Measurements from ENCODE around the gene MN1.

Gene MN1

DNA sequence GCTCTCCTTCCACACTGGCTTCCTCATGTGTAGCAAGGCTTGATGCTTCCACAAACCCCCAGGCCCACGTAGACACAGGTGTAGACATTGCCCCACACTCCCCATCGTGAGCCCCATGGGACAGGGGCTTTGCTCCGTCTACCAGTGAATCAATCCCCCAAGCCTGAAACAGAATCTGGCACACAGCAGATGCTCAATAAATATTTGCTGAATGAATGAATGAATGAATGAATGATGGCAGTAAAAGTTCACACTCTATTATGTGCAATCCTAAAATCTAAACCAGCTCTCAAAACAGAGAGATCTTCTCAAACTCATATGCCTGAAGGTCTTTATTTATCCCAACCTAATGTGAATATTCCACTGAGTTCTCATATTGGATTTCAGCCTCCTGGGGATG lies 69.9 kb downstream of the MN1 start:
- no peak for DNase-seq

DNA sequence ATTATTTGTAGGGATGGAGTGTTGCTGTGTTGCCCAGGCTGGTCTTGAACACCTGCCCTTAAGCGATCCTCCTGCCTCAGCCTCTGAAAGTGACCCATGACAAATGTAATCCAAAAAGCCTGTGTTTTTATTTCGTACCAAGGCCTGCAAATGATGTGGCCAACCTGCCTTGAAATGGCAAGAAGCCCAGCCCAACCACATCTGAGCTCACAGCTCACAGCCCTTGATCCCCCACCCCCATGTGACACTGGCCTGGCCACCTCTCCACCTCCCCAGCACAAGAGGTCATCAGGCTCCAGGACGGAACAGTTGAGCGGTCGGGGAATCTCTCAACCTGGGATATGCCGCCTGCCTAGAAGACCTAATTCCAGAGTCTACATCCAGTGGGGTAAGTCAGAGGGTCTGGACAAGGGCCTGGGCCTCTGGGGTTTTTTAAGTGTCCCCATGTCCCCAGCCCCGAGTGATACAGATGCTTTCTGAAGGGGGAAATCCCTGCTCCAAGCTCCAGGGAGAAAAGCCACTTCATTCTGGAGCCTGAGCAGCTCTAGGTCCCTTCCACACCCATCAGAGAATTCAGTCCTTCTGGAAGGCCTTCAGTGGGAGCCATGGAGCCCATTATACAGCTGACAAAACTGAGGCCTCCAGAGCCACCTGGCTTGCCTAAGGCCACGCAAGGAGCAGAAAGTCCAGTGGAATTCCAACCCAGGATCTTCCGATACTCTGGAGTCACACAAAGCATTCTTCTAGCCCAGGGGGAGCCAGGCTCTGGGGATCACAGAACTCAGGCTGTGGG lies 70.7 kb downstream of the MN1 start:
- DNase-seq = no peak

DNA sequence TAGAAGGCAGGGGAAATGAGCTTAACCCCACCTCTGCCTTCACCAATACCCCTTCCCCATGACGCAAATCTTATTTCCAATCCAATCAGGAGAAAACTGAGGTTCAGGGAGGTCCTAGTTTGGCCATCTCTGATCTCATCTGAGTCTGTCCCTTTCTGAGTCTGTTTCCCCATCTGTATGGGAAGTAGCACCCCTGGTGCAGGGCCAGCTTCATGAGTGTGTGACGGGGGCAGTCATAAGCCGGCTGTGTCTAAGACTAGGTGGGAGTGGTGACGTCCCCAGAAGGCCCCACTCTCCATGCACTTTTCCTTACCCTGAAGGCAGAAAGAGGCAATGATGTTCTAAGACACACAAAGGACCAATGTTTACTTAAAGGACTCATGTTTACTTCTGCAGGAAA lies 72.3 kb downstream of the MN1 start:
- no peak for DNase-seq

DNA sequence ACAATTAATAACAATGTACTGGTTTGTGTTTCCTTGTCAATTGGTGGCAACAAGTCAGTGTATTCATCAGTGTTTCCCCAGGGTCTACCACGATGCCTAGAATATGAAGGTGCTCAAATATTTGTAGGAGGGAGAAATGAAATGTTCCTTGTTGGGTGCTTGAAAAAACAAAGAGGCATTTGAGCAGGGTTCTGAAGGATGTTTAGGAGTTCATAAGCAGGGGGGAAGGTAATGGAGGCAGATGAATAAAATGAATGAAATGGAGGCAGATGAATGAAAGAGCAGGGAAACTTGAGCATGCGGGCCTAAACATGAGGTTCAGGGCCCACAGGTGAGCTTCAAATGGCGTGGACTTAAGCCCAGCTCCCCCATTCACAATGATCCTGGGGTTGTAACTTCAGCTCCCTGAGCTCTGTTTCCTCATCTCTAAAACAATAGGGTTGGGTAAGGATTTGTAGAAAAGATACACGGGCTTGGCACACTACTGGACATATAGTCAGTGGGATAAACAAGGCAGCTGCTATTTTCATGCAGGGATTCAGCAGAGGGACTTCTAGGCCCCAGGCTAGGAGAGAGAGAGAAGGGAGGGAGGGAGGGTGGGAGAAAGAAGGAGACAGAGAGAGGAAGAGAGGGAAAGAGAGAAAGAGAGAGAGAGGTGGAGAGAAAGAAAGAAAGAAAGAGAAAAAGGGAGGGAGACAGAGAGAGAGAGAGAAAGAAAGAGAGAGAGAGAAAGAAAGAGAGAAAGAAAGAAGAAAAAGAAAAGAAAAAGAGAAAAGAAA lies 73.7 kb downstream of the MN1 start:
- DNase-seq = no peak

DNA sequence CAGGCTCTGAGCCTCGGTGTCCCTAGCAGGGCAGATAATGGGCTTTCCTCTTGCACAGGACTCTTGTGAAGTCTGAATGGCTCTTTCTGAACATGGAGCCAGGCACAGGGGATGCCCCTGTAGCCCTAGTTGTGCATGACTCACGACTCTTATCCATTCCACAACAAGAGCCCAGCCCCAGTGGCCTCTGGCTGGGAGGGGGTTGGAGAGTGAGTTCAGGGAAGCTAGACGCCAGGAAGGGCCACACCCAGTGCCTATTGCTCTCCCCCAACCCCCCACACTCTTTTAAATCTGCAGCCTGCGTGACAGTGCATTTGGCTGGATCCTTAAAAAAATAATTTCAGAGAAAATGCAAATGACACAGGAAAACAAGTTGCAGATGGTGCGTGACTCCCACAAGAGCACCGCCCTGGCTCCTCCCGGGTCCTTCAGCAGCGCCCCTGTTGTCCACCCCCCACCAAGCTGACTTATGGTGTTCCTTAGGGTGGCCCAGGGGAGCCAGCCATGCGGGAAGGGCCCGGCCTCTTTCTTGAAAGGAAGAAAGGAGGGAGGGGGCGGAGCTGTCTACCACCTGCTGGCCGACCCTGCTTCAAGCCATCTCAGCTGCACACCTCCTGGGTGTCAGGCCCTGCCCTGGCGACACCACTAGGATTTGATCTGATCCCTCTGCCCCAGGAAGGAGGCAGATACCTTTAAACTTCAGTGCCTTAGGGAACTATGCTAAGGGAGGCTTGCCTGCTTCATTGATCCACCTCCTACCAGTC lies 74.7 kb downstream of the MN1 start:
- no peak for DNase-seq

DNA sequence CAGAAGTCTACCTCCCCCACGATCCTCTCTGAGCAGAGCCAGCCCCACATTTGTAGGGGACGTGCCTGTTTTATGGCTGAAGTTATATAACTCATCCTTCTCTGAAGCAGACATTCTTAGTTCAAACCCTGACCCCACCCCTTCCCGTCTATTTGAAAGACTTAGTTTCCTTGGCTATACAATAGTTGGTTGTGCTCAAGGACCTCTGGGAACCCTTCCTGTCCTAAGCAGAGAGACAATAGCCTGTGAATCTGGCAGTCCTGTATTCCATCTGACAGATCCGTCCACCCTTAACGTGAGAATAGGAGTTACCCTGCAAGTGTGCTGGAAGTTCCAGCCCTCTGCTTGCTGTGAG lies 75.2 kb downstream of the MN1 start:
- no peak for DNase-seq

DNA sequence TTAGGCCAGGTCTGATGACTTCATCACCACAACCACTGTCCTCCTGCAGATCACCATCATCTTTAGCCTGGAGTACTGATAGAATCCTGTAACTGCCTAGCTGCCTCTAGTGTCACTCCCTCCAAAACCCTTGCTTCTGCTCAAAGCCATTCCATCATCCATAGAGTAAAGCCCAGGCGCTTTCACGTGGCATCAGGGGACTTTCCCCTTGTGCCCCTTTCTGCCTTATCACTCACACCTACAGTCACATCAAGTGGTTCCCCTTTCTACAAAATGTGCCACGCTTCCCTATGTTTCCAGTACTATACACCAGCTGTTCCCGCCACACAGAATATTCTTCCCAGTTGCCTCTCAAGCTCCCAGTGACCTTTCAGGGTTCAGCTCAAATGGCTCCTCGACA lies 75.9 kb downstream of the MN1 start:
- DNase-seq = no peak

DNA sequence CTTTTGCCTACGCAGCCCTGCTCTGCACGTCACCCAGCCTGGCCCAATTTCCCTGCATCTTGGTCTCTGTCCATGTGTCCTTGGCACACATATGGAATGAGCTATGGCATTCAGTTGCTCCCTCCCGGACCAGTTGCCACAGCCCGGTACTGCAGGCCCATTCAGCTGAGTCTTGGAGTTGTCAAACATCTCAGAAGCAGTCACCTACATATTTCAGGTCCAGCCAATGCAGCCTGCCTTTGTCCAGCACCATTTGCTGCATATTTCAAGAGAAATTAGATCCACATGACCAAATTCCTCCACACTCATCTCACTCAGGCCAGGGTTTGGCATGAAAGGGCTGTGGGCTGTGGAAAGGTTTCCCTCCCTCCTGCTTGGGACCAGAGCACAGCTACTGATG lies 76.8 kb downstream of the MN1 start:
- no peak for DNase-seq

DNA sequence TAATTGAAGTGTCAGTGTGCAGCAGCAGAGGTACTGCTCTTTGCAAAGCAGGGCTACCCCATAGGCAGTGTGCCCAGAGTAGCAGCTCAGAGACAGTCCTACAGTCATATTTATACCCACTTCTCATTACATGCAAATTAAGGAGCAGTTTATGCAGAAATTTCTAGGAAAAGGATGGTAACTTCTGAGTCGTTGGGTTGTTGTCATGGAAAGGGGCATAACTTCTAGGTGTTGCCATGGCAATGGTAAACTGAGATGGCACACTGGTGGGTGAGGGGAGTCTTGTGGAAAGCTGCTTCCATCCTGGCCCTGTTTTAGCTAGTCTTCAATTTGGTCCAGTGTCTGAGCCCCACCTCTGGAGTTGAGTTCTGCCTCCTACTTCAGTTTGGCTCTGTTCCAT lies 77.4 kb downstream of the MN1 start:
- DNase-seq = no peak

DNA sequence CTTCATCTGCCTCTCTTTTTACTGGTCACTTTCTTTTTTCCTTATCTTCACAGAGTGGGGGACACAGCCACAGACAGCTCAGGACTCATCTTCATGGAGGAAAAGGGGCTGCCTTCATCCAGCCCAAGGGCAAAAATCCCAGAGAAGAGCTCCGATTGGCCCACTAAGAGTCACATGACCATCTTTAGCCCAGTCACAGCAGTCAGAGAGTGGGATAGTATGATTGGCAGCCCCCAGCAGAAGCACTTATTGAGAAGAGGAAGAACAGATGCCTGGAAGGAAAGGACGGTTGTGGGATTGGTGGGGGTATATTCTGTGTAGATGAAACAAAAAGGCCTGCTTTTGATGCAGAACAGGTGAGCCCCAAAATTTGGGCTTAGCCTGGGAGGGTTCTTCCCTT lies 77.8 kb downstream of the MN1 start:
- no peak for DNase-seq

DNA sequence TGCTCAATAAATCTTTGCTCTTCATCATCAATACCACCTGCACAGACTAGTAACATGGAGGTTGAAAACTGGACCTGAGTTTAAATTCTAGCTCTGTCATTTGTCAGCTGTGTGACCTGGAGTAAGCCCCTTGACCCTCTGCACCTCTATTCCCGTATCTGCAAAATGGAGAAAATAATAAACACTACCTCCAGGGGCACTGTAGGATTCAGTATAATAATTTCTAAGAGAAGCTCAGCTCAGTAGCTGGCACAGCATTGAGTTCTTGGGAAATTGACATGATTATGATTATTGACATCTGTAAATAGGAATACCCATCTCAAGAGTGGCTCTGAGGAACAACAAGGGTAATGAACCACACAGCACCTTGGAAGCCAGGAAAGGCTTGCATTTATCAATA lies 78.4 kb downstream of the MN1 start:
- no peak for DNase-seq

DNA sequence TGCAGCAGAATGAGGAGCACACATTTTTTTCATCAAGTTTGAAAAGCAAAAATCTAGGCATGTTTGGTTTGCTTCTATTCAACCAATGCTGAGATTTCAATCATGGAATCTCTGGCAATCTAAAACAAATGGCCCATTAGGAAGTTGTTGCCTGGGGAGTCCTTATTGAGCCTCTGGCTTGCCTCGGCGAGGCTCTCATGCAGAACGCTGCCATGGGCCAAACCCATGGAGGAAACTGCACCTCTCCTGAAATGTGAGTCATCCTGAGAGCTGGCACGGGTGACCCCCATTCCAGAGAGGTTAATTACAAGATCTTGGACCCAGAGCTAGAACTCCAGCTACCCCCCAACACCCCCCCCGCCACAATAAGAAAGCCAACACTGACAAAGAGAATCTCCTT lies 80.7 kb downstream of the MN1 start:
- no peak for DNase-seq

DNA sequence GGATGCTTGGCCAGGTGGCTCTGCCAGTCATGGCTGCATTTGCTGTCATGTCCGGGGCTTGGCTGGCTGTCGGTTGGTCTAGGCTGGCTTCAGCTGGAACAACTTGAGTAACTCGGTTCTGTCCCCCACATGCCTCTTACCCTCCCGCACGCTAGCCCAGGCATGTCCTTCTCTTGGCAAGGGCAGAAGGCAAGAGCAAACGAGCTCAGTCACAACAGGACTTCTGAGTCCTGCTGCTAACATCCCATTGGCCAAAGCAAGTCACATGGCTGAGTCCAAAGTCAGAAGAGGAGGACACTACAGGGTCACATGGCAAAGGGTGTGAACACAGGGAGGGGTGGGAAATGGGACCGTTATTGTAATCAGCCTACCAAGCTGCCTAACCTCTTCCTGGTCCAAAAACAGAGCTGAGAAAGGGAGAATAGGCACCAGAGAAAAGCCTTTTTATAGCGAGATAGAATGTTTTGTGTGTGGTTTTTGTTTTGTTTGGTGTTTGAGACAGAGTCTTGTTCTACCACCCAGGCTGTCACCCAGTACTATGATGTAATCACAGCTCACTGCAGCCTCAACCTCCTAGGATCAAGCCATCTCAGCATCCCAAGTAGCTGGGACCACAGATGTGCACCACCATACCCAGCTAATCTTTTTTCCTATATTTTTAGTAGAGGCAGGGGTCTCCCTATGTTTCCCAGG lies 81.9 kb downstream of the MN1 start:
- DNase-seq = peak; percentile 52

DNA sequence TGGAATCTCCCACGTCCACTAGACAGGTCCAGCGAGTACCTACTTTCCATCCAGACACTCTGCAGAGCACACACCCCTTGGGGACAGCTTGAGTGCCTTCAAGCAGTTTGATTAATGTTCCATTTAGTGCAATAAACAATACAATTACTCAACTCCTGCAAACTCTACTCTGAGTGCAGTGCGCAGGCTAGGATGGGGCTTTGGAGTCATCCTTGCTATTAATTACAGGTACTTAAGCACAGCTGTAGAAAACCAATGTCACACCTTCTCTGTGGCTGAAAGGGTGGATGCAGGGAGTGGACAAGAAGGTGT lies 82.6 kb downstream of the MN1 start:
- no peak for DNase-seq

DNA sequence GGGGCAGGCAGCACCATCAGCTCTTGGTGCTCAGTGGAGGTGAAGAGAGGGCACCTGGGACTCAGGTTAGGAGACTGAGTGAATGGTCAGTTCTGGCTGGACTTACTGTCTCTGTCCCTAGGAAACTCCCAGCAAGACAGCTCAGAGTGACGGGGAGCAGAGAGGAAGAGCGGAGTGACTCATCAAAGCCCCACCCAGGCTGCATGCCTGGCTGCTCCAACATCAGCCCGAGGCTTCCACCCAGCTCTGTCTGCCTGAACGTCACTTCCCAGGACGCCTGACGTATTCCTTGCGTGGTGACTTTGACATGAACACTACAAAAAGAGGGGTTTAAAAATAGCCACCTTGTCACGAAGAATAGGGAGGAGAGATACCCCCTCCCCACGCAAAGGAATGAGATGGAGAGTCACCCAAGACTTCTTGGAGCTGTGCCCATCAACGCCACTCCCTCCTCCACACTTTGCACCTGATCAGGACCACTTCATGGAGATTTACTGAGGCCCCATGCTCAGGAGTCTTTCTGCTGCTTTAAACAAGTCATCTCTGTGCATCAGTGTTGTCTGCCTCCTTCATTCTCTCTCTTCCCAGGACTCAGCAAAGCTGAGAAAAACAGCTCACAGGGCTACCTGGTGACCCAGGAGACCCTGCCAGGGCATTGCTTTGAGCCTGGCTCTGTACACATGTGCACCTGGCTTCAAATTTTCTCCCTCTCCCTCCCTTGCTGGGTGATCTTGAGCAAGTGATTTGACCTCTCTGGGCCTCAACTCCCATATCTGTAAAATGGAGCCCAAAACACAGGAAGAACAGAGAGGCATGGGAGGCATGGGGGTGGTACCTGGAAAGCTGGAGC lies 83.1 kb downstream of the MN1 start:
- no peak for DNase-seq

DNA sequence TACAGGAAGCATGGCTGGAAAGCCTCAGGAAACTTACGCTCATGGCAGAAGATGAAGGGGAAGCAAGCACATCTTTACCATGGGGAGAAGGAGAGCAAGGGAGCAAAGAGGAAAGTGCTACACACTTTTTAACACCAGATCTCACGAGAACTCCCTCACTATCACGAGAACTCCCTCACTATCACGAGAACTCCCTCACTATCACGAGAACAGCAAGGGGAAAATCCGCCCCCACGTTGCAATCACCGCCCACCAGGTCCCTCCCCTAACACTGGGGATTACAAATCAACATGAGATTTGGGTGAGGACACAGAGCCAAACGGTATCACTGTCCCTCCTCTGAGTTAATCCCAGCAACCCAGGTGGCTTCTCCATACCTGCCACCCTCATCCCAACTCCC lies 84.5 kb downstream of the MN1 start:
- DNase-seq = no peak

DNA sequence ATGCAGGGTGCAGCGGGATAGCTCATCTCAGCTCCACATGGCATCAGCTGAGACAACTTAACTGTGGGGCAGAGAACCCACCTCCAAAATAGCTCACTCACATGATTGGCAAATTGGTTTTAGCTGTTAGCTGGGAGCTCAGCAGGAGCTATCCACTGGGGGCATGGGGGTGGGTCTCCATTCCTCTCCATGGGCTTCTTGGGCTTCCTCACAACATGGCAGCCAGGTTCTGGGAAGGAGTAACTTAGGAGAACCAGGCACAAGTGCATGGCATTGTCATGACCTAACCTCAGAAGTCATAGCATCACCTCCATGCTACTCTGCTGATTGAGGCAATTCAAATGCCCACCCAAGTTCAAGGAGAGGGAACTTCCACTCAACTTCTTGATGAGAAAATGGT lies 85.5 kb downstream of the MN1 start:
- no peak for DNase-seq

DNA sequence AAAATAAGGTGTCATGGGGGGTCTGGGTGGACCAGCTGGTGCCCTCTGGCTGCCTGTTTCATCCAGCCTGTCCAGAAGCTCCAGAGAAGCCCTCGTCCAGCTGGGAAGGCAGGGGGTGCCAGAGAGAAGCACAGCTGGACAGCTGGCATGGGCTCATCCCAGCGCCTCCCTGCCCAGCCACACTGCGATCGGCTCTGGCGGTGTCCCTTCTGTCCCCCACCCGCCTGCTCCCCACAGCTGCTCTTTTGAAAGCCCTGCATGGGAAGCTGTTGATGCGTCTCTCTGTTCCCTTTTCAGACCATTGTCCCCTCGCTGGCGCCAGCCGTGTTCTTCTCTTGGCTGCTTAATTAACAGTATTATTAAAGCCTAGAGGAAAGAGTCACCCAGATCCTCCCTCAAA lies 86.5 kb downstream of the MN1 start:
- peak; percentile 86 for DNase-seq

DNA sequence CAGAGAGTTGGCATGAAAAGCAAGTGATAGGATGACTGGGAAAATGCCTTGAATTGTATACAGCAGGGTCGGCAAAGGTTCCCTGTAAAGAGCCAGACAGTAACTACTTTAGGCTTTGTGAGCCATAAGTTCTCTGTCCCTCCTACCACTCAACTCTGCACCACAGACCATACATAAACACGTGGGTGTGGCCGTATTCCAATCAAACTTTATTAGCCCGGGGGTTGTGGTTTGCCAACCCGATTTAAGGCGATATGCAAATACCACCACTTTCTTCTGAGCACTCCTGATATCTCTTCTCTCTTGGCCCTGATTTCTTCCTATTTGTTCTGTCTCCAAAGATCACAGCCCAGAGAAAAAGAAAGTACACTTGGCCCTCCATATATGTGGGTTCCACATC lies 87.5 kb downstream of the MN1 start:
- DNase-seq = no peak

DNA sequence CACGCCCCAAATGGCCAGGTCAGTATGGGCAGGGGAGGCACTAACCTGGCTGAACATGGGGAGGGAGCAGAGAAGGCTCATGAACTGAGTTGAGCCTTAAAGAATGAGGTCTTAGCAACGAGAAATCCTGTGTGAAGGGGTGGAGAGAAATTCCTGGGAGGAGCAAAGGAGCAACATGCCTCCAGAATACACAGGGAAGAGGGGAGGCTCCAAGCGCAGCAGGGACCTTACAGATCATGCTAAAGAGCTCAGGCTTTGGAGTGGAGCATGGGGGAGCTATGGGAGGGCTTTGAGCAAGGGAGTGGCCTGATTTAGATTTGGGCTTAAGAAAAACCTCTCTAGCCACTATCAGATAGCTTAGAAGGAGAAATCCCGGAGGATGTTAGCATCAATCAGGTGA lies 88.1 kb downstream of the MN1 start:
- DNase-seq = no peak

DNA sequence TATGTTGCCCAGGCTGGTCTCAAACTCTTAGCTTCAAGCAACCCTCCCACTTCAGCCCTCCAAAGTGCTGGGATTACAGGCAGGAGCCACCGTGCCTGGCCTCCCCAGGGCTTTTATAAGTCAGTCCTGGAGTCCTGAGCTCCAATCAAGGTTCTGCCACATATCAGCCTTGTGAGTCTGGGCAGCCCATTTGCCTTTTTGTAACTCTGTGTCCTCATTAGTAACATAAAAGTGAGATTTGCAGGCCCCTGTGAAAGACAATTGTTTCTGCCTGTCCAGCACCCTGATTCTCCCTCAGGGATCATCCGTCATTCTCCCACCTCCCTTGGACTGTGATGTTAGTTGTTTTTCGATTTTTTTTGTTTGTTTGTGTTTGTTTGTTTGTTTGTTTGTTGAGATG lies 89.8 kb downstream of the MN1 start:
- no peak for DNase-seq

DNA sequence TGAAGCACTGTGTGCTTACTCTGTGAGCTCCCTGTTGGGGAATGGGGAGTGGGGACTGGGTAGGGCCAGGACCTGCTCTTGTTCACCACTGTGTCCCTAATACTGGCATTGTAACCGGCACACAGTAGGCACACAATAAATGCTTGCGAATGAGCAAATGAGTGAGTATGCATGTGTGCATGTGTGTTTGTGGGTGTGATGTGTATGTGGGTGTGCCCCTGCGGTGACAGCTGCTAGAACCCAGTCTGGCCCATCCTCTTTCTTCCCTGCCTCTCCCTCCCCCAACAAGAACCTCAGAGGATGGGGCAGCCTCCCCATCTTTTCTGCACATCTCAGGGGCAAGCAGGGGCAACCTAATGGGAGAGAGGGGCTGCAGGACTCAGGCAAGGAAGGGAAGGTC lies 90.5 kb downstream of the MN1 start:
- no peak for DNase-seq

All from NCI-H1105 treated with DMSO at 0.1 percent for 48 hours (cell line).